Measurements from ENCODE around the gene C1QL4. TPM values are rescaled to one million over a fixed set of nuclear protein-coding genes. Genes with fewer than 3 reads are reported as not detected.
A peak's percentile ranks its signal among the peaks of the same experiment; 100 is the strongest.

The C1QL4 gene
- total and polyA plus RNA-seq, 9 of the 15 experiments (the other 6 are each of a cell fraction or from before 2014, with no cell fraction given) = 0.08 to 2.1 (median 0.31) TPM

DNA sequence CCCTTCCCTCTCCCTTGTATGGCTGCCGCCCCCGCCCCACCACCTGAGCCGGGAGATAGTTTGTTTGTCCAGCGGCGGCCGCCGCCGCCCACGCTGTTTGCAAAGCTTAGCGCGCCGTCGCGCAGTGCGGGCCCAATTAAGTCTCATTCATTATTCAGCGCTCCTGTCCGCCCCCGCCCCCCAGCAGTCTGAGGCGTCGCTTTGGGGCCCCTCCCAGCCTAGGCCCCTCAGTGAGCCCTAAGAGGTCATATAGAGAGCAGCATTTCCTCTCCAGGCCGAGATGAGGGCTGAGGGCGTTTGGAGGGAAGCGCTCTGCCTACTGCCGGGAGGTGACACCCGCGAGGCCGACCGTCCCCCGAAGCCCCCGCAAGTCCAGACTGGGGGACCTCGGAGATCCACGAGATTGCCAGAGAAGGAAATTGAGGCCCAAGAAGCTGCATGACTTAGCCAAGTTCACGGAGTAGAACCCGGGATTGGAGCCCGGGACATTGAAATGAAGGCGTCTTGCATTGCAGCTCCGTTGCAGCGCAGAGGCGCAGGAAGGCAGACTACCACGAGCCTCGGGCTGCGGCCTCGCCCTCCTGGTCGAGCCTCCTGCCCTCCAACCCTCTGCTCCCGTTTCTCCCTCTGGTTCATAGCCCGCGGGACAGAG is 9.8 kb upstream of the C1QL4 start, which contains the start of gene DNAJC22 (continued):
- TF ChIP-seq ZNF121 (CRISPR knock-in tag; conservative IDR thresholded peaks at IDR 0.05) = peak; percentile 41; the same call in 1 of the 2 replicates
- no peak for TF ChIP-seq ZBED1 (IDR thresholded peaks at IDR 0.05)
- peak; percentile 0 for TF ChIP-seq PHF20 (IDR thresholded peaks at IDR 0.05; ENCODE audit: partially characterized antibody)
- no peak for TF ChIP-seq RBM15 (IDR thresholded peaks at IDR 0.05; ENCODE audit: insufficient read depth, low read length)
- no peak for TF ChIP-seq MBD1 (CRISPR knock-in tag; IDR thresholded peaks at IDR 0.05)
- peak; percentile 34; the same call in 1 of the 2 replicates for TF ChIP-seq ZFX (CRISPR knock-in tag; IDR thresholded peaks at IDR 0.05)
- TF ChIP-seq U2AF2 (optimal IDR thresholded peaks at IDR 0.05; ENCODE audit: low read depth, low read length) = no peak
- peak; percentile 81 for TF ChIP-seq L3MBTL2 (IDR thresholded peaks at IDR 0.05)
- TF ChIP-seq DIDO1 (tag; IDR thresholded peaks at IDR 0.05; ENCODE audit: low read depth) = no peak
- TF ChIP-seq TFAP4 (CRISPR knock-in tag; IDR thresholded peaks at IDR 0.05; ENCODE audit: borderline replicate concordance) = 0 out of 2 replicates have a peak, but pooled peaks have one; percentile 30
- no peak for TF ChIP-seq GABPA (tag; conservative IDR thresholded peaks at IDR 0.05; ENCODE audit: low read depth)
- peak in 1 of 3 experiments; percentile 31 for TF ChIP-seq YY1 (IDR thresholded peaks at IDR 0.05; ENCODE audit: borderline replicate concordance in 1 of 3, control insufficient read depth in 1 of 3, extremely low read depth in 1 of 3, insufficient read depth in 3 of 3, insufficient read length in 1 of 3, insufficient replicate concordance in 2 of 3, low read depth in 1 of 3, low read length in 2 of 3)
- TF ChIP-seq, protein P1, sequence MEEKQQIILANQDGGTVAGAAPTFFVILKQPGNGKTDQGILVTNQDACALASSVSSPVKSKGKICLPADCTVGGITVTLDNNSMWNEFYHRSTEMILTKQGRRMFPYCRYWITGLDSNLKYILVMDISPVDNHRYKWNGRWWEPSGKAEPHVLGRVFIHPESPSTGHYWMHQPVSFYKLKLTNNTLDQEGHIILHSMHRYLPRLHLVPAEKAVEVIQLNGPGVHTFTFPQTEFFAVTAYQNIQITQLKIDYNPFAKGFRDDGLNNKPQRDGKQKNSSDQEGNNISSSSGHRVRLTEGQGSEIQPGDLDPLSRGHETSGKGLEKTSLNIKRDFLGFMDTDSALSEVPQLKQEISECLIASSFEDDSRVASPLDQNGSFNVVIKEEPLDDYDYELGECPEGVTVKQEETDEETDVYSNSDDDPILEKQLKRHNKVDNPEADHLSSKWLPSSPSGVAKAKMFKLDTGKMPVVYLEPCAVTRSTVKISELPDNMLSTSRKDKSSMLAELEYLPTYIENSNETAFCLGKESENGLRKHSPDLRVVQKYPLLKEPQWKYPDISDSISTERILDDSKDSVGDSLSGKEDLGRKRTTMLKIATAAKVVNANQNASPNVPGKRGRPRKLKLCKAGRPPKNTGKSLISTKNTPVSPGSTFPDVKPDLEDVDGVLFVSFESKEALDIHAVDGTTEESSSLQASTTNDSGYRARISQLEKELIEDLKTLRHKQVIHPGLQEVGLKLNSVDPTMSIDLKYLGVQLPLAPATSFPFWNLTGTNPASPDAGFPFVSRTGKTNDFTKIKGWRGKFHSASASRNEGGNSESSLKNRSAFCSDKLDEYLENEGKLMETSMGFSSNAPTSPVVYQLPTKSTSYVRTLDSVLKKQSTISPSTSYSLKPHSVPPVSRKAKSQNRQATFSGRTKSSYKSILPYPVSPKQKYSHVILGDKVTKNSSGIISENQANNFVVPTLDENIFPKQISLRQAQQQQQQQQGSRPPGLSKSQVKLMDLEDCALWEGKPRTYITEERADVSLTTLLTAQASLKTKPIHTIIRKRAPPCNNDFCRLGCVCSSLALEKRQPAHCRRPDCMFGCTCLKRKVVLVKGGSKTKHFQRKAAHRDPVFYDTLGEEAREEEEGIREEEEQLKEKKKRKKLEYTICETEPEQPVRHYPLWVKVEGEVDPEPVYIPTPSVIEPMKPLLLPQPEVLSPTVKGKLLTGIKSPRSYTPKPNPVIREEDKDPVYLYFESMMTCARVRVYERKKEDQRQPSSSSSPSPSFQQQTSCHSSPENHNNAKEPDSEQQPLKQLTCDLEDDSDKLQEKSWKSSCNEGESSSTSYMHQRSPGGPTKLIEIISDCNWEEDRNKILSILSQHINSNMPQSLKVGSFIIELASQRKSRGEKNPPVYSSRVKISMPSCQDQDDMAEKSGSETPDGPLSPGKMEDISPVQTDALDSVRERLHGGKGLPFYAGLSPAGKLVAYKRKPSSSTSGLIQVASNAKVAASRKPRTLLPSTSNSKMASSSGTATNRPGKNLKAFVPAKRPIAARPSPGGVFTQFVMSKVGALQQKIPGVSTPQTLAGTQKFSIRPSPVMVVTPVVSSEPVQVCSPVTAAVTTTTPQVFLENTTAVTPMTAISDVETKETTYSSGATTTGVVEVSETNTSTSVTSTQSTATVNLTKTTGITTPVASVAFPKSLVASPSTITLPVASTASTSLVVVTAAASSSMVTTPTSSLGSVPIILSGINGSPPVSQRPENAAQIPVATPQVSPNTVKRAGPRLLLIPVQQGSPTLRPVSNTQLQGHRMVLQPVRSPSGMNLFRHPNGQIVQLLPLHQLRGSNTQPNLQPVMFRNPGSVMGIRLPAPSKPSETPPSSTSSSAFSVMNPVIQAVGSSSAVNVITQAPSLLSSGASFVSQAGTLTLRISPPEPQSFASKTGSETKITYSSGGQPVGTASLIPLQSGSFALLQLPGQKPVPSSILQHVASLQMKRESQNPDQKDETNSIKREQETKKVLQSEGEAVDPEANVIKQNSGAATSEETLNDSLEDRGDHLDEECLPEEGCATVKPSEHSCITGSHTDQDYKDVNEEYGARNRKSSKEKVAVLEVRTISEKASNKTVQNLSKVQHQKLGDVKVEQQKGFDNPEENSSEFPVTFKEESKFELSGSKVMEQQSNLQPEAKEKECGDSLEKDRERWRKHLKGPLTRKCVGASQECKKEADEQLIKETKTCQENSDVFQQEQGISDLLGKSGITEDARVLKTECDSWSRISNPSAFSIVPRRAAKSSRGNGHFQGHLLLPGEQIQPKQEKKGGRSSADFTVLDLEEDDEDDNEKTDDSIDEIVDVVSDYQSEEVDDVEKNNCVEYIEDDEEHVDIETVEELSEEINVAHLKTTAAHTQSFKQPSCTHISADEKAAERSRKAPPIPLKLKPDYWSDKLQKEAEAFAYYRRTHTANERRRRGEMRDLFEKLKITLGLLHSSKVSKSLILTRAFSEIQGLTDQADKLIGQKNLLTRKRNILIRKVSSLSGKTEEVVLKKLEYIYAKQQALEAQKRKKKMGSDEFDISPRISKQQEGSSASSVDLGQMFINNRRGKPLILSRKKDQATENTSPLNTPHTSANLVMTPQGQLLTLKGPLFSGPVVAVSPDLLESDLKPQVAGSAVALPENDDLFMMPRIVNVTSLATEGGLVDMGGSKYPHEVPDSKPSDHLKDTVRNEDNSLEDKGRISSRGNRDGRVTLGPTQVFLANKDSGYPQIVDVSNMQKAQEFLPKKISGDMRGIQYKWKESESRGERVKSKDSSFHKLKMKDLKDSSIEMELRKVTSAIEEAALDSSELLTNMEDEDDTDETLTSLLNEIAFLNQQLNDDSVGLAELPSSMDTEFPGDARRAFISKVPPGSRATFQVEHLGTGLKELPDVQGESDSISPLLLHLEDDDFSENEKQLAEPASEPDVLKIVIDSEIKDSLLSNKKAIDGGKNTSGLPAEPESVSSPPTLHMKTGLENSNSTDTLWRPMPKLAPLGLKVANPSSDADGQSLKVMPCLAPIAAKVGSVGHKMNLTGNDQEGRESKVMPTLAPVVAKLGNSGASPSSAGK (IDR thresholded peaks at IDR 0.05) = peak; percentile 74

Measured in K562 (cell line).